GM23248 (cell line): ENCODE measurements around the gene NAP1L5. TPM values are rescaled to one million over a fixed set of nuclear protein-coding genes. Genes with fewer than 3 reads are reported as not detected.

Experiments used
- DNase-seq: peaks from one replicate; pipeline ENCODE4 v3.0.0-alpha.2; 2015
- H2AFZ ChIP-seq: fragments of 200-600 bp; sonication (generic); 2 replicates; pipeline ENCODE4 v1.6.1; 2016; ENCODE audit warnings: antibody characterized with exemption
- H3F3A ChIP-seq: fragments of 200-600 bp; sonication (generic); 2 replicates; pipeline ENCODE4 v1.6.1; 2016; ENCODE audit warnings: mild to moderate bottlenecking, antibody characterized with exemption, mixed run types; ENCODE audit not compliant: insufficient read depth
- H3K27ac ChIP-seq: fragments of 200-600 bp; sonication (generic); 2 replicates; pipeline ENCODE4 v1.5.1; 2016; ENCODE audit warnings: mild to moderate bottlenecking
- H3K27me3 ChIP-seq: fragments of 200-600 bp; sonication (generic); replicated peaks from 2 replicates; pipeline ENCODE4 v1.6.1; 2016; ENCODE audit warnings: mild to moderate bottlenecking; ENCODE audit not compliant: insufficient read depth
- H3K36me3 ChIP-seq: fragments of 200-600 bp; sonication (generic); 2 replicates; pipeline ENCODE4 v1.6.1; 2016; ENCODE audit warnings: low read depth, mild to moderate bottlenecking
- H3K4me1 ChIP-seq: fragments of 200-600 bp; sonication (generic); 2 replicates; pipeline ENCODE4 v1.6.1; 2016; ENCODE audit warnings: mild to moderate bottlenecking; ENCODE audit not compliant: insufficient read depth
- H3K4me2 ChIP-seq: fragments of 200-600 bp; sonication (generic); one replicate; pipeline ENCODE4 v1.6.1; 2016; ENCODE audit warnings: mild to moderate bottlenecking; ENCODE audit not compliant: unreplicated experiment
- H3K4me3 ChIP-seq: fragments of 200-600 bp; sonication (generic); 2 replicates; pipeline ENCODE4 v1.5.1; 2016; ENCODE audit warnings: mild to moderate bottlenecking
- H3K79me2 ChIP-seq: fragments of 200-600 bp; sonication (generic); 2 replicates; pipeline ENCODE4 v1.6.1; 2016; ENCODE audit warnings: mild to moderate bottlenecking; ENCODE audit not compliant: insufficient read depth
- H3K9ac ChIP-seq: fragments of 200-600 bp; sonication (generic); 2 replicates; pipeline ENCODE4 v1.6.1; 2016; ENCODE audit warnings: mild to moderate bottlenecking
- H3K9me2 ChIP-seq: fragments of 200-600 bp; sonication (generic); 2 replicates; pipeline ENCODE4 v1.6.1; 2016; ENCODE audit warnings: mixed run types, mild to moderate bottlenecking, moderate library complexity; ENCODE audit not compliant: insufficient read depth
- H3K9me3 ChIP-seq: fragments of 200-600 bp; sonication (generic); one replicate; pipeline ENCODE4 v1.6.1; 2017; ENCODE audit warnings: low read depth
- H4K20me1 ChIP-seq: fragments of 200-600 bp; sonication (generic); 2 replicates; pipeline ENCODE4 v1.6.0; 2016; ENCODE audit not compliant: insufficient read depth
- EZH2 ChIP-seq: fragments of 200-600 bp; sonication (generic); IDR thresholded peaks from 2 replicates; pipeline ENCODE4 v1.6.1; 2018; ENCODE audit warnings: antibody characterized with exemption, mild to moderate bottlenecking; ENCODE audit not compliant: insufficient read depth, poor library complexity, severe bottlenecking
- EZH2phosphoT487 ChIP-seq: fragments of 200-600 bp; sonication (generic); IDR thresholded peaks from 2 replicates; pipeline ENCODE4 v1.6.1; 2018; ENCODE audit warnings: antibody characterized with exemption, moderate library complexity, mild to moderate bottlenecking, low read depth; ENCODE audit not compliant: insufficient read depth
- WGBS, 2 experiments: methylation state at CpG; one replicate each; pipeline ENCODE4 v1.1.6; 2015 to 2017; ENCODE audit warnings: low lambda C conversion rate in 2 of 2, low coverage in 1 of 2; ENCODE audit errors: missing lambda C conversion rate in 2 of 2; 5-methylcytosine and 5-hydroxymethylcytosine counted together
- in situ Hi-C: fragments of 300-500 bp; cut with MboI; formaldehyde crosslinking; loops from 2 replicates; pipeline ENCODE4 v1.15.0; 2020
- polyA plus RNA-seq: library from polyadenylated mRNA; unstranded; fragments of >200 nt; fragmentation: Nextera tagmentation; extraction: Ambion mirVana; gene quantifications from 2 replicates; pipeline ENCODE4 v1.2.1, GENCODE V29; 2016
- total RNA-seq: library from RNA; depleted of rRNA; stranded (reverse); fragments of >200 nt; shearing (Covaris generic); gene quantifications from 2 replicates; pipeline ENCODE4 v1.2.3, GENCODE V29; 2014

NAP1L5 gene
- total and polyA plus RNA-seq, 2 experiments from 2014 or later = 5.2 to 8.8 TPM

GRCh38 chr4:88675543-88675942, 22.1 kb downstream of the NAP1L5 start:
- 64 to 75% methylated on average over 2 of the region's 2 CpGs for WGBS, 2 experiments
- TF ChIP-seq EZH2phosphoT487 (no peak), EZH2 (no peak)
- no peaks in the 10 kb centered on the region for H3K9me3 ChIP-seq
- no peak overlapping the region for H3K4me2 ChIP-seq
- no peak overlapping the region for H2AFZ ChIP-seq
- no peak overlapping the region for H3K27ac ChIP-seq
- no peak overlapping the region for H3K9ac ChIP-seq
- no peaks in the 10 kb centered on the region for H3K9me2 ChIP-seq
- H3F3A ChIP-seq = peaks cover 15% of the 10 kb centered on the region
- no peaks in the 10 kb centered on the region for H3K27me3 ChIP-seq
- no peak overlapping the region for H3K4me3 ChIP-seq
- in situ Hi-C loops = no loop called here
- peaks cover 15% of the 10 kb centered on the region for H3K4me1 ChIP-seq
- no peaks in the 10 kb centered on the region for H4K20me1 ChIP-seq
- no peak for DNase-seq
- no peaks in the 10 kb centered on the region for H3K79me2 ChIP-seq
- peaks cover 20% of the 10 kb centered on the region for H3K36me3 ChIP-seq

GRCh38 chr4:88674979-88675378, 22.6 kb downstream of the NAP1L5 start:
- Histone ChIP-seq H3K9ac (no peak overlapping the region), H3K9me3 (no peaks in the 10 kb centered on the region), H3K4me2 (no peak overlapping the region), H3K27me3 (no peaks in the 10 kb centered on the region), H3K79me2 (no peaks in the 10 kb centered on the region), H3K9me2 (no peaks in the 10 kb centered on the region), H3K4me1 (peaks cover 15% of the 10 kb centered on the region), H2AFZ (no peak overlapping the region), H4K20me1 (no peaks in the 10 kb centered on the region), H3K27ac (peak overlapping the region; percentile 18; the same call in 1 of the 2 replicates), H3K36me3 (peaks cover 18% of the 10 kb centered on the region), H3K4me3 (no peak overlapping the region), H3F3A (peaks cover 15% of the 10 kb centered on the region)
- WGBS, 2 experiments = 78 to 79% methylated on average over 2 of the region's 2 CpGs
- TF ChIP-seq EZH2phosphoT487 (no peak), EZH2 (no peak)
- in situ Hi-C loops = no loop called here
- DNase-seq = peak; percentile 64

GRCh38 chr4:88674565-88674964, 23.1 kb downstream of the NAP1L5 start:
- in situ Hi-C loops = no loop called here
- Histone ChIP-seq H3K9me2 (no peaks in the 10 kb centered on the region), H3F3A (peaks cover 15% of the 10 kb centered on the region), H3K9me3 (no peaks in the 10 kb centered on the region), H3K4me3 (no peak overlapping the region), H3K4me1 (peaks cover 15% of the 10 kb centered on the region), H3K27ac (peak overlapping the region; percentile 18), H3K79me2 (no peaks in the 10 kb centered on the region), H4K20me1 (no peaks in the 10 kb centered on the region), H3K27me3 (no peaks in the 10 kb centered on the region), H3K36me3 (peaks cover 17% of the 10 kb centered on the region), H2AFZ (no peak overlapping the region), H3K9ac (no peak overlapping the region), H3K4me2 (no peak overlapping the region)
- TF ChIP-seq EZH2phosphoT487 = no peak
- no peak for TF ChIP-seq EZH2
- peak; percentile 51 for DNase-seq

GRCh38 chr4:88673886-88674285, 23.7 kb downstream of the NAP1L5 start:
- H3K36me3 ChIP-seq = peaks cover 17% of the 10 kb centered on the region
- H3K4me3 ChIP-seq = no peak overlapping the region
- no peaks in the 10 kb centered on the region for H3K9me3 ChIP-seq
- peaks cover 15% of the 10 kb centered on the region for H3K4me1 ChIP-seq
- H3K9ac ChIP-seq = no peak overlapping the region
- H3K4me2 ChIP-seq = no peak overlapping the region
- no peaks in the 10 kb centered on the region for H3K79me2 ChIP-seq
- no peak for DNase-seq
- H3K27me3 ChIP-seq = no peaks in the 10 kb centered on the region
- WGBS, 2 experiments = 92 to 94% methylated on average over 2 of the region's 2 CpGs
- TF ChIP-seq EZH2 = no peak
- TF ChIP-seq EZH2phosphoT487 = no peak
- in situ Hi-C loops = no loop called here
- peaks cover 15% of the 10 kb centered on the region for H3F3A ChIP-seq
- H2AFZ ChIP-seq = no peak overlapping the region
- H3K9me2 ChIP-seq = no peaks in the 10 kb centered on the region
- no peaks in the 10 kb centered on the region for H4K20me1 ChIP-seq
- peak overlapping the region; percentile 18; the same call in 1 of the 2 replicates for H3K27ac ChIP-seq

- 60 to 62% methylated on average over 5 of the region's 5 CpGs for WGBS, 2 experiments
- in situ Hi-C loops = no loop called here
- H3K9me3 ChIP-seq = no peaks in the 10 kb centered on the region
- H2AFZ ChIP-seq = no peak overlapping the region
- H4K20me1 ChIP-seq = no peaks in the 10 kb centered on the region
- H3K9ac ChIP-seq = no peak overlapping the region
- H3K4me3 ChIP-seq = no peak overlapping the region
- H3K4me2 ChIP-seq = no peak overlapping the region
- H3K36me3 ChIP-seq = peaks cover 10% of the 10 kb centered on the region
- peaks cover 18% of the 10 kb centered on the region for H3K4me1 ChIP-seq
- TF ChIP-seq EZH2phosphoT487 = no peak
- no peak for TF ChIP-seq EZH2
- peaks cover 15% of the 10 kb centered on the region for H3F3A ChIP-seq
- peak; percentile 54 for DNase-seq
- no peaks in the 10 kb centered on the region for H3K9me2 ChIP-seq
- no peaks in the 10 kb centered on the region for H3K27me3 ChIP-seq
- H3K27ac ChIP-seq = no peak overlapping the region
- H3K79me2 ChIP-seq = no peaks in the 10 kb centered on the region
Observed at GRCh38 chr4:88672987-88673386, 24.6 kb downstream of the NAP1L5 start.
